Spleen (tissue), 7 donors: ENCODE results near the gene MOB2.

Source experiments
- CTCF ChIP-seq, 11 experiments: fragments of 200-600 bp in 7 of 11; fragments of 450-650 bp in 4 of 11; sonication (generic) in 4 of 11; IDR thresholded peaks in 8 of 11; conservative IDR thresholded peaks in 3 of 11; 1 replicate in 7 of 11; 2 replicates in 4 of 11; pipeline versions ENCODE4 v1.4.0 to v1.8.0; 2016 to 2021; ENCODE audit warnings: antibody characterized with exemption in 11 of 11, inconsistent platforms in 4 of 11, mild to moderate bottlenecking in 1 of 11
- POLR2A ChIP-seq, 3 donors: fragments of 450-650 bp; IDR thresholded peaks; one replicate each; pipeline ENCODE4 v1.5.1; 2017; ENCODE audit warnings: antibody characterized with exemption in 3 of 3, mild to moderate bottlenecking in 1 of 3
- POLR2AphosphoS5 ChIP-seq, 3 donors: sonication (generic); formaldehyde crosslinking; IDR thresholded peaks; one replicate each; pipeline ENCODE4 v1.5.1; 2017; ENCODE audit warnings: antibody characterized with exemption in 3 of 3
- donor health status: DM: no; HTN: no; CAD: no; lungs with moderate emphysema.
- donor health status: DM: no; HTN: no; CAD: no.
- donor health status: DM: no; HTN: no; CAD: no.

- TF ChIP-seq CTCF (IDR thresholded peaks at IDR 0.05 in 8 of 11, conservative IDR thresholded peaks at IDR 0.05 in 3 of 11) (no peak), POLR2A (IDR thresholded peaks at IDR 0.05) (no peak), POLR2AphosphoS5 (IDR thresholded peaks at IDR 0.05) (no peak)
Observed at GRCh38 chr11:1425439-1425838, 61.1 kb downstream of the MOB2 start.
